T-helper 2 cell treated with Interferon-gamma antibody and Interleukin-4, amounts not matched to agents 5 μg/mL and 100 μg/mL, for 36 hours (primary cell): Measurements from ENCODE around the gene EPB41.
A peak's percentile ranks its signal among the peaks of the same experiment; 100 is the strongest.
"Not testable (repeated sequence)": the region's sequence is repeated elsewhere in the genome, so short reads cannot be mapped to it uniquely, and the experiment has no call there.

Experiments used
- DNase-seq: peaks from one replicate; pipeline ENCODE4 v3.0.0; 2021; ENCODE audit warnings: low spot score
- H3K27ac Mint-ChIP-seq: one replicate; pipeline ENCODE4 v1.8.0; 2021; ENCODE audit warnings: mild to moderate bottlenecking, mixed read lengths
- H3K27me3 Mint-ChIP-seq: one replicate; pipeline ENCODE4 v1.8.0; 2021; ENCODE audit warnings: low read depth, mixed read lengths
- H3K36me3 Mint-ChIP-seq: one replicate; pipeline ENCODE4 v1.8.0; 2021; ENCODE audit warnings: low read depth, mixed read lengths
- H3K4me1 Mint-ChIP-seq: one replicate; pipeline ENCODE4 v1.8.0; 2021; ENCODE audit warnings: low read depth, mixed read lengths
- H3K4me3 Mint-ChIP-seq: one replicate; pipeline ENCODE4 v1.8.0; 2022; ENCODE audit warnings: mild to moderate bottlenecking, moderate library complexity, mixed read lengths
- H3K9me3 Mint-ChIP-seq: one replicate; pipeline ENCODE4 v1.8.0; 2021; ENCODE audit warnings: mixed read lengths

Gene EPB41

GRCh38 chr1:29047142-29047541 is 132.8 kb downstream of the EPB41 start:
- H3K9me3 Mint-ChIP-seq: no peaks in the 10 kb centered on the region
- no peaks in the 10 kb centered on the region for H3K27me3 Mint-ChIP-seq
- H3K36me3 Mint-ChIP-seq: peaks cover 13% of the 10 kb centered on the region

GRCh38 chr1:29050166-29050565 is 135.8 kb downstream of the EPB41 start:
- Mint-ChIP-seq H3K27me3 (no peaks in the 10 kb centered on the region), H3K4me3 (no peak overlapping the region), H3K27ac (no peak overlapping the region), H3K36me3 (peaks cover 8% of the 10 kb centered on the region), H3K9me3 (no peaks in the 10 kb centered on the region), H3K4me1 (no peaks in the 10 kb centered on the region)
- DNase-seq: no peak

More at GRCh38 chr1:29047142-29047541, 132.8 kb downstream of the EPB41 start:
- DNase-seq: no peak
- no peak overlapping the region for H3K4me3 Mint-ChIP-seq
- no peak overlapping the region for H3K27ac Mint-ChIP-seq
- no peaks in the 10 kb centered on the region for H3K4me1 Mint-ChIP-seq

GRCh38 chr1:29052100-29052499 is 137.7 kb downstream of the EPB41 start:
- H3K4me3 Mint-ChIP-seq: no peak overlapping the region
- peaks cover 5% of the 10 kb centered on the region for H3K36me3 Mint-ChIP-seq
- H3K27ac Mint-ChIP-seq: no peak overlapping the region
- H3K9me3 Mint-ChIP-seq: no peaks in the 10 kb centered on the region
- no peaks in the 10 kb centered on the region for H3K27me3 Mint-ChIP-seq
- no peak for DNase-seq
- no peaks in the 10 kb centered on the region for H3K4me1 Mint-ChIP-seq

GRCh38 chr1:29052941-29053340 is 138.6 kb downstream of the EPB41 start:
- no peaks in the 10 kb centered on the region for H3K27me3 Mint-ChIP-seq
- H3K36me3 Mint-ChIP-seq: peaks cover 8% of the 10 kb centered on the region
- no peak overlapping the region for H3K27ac Mint-ChIP-seq
- H3K9me3 Mint-ChIP-seq: no peaks in the 10 kb centered on the region
- H3K4me1 Mint-ChIP-seq: peaks cover 3% of the 10 kb centered on the region
- no peak for DNase-seq
- no peak overlapping the region for H3K4me3 Mint-ChIP-seq

- H3K4me1 Mint-ChIP-seq: peaks cover 6% of the 10 kb centered on the region
- DNase-seq: no peak
- no peaks in the 10 kb centered on the region for H3K9me3 Mint-ChIP-seq
- no peaks in the 10 kb centered on the region for H3K27me3 Mint-ChIP-seq
- no peak overlapping the region for H3K27ac Mint-ChIP-seq
- H3K36me3 Mint-ChIP-seq: peaks cover 10% of the 10 kb centered on the region
- H3K4me3 Mint-ChIP-seq: no peak overlapping the region
These were observed 140.8 kb downstream of the EPB41 start for GRCh38 chr1:29055160-29055559.

- Mint-ChIP-seq H3K4me3 (no peak overlapping the region), H3K36me3 (peaks cover 7% of the 10 kb centered on the region), H3K4me1 (peaks cover 6% of the 10 kb centered on the region), H3K9me3 (no peaks in the 10 kb centered on the region), H3K27me3 (no peaks in the 10 kb centered on the region), H3K27ac (no peak overlapping the region)
- DNase-seq: no peak
These were observed 141.9 kb downstream of the EPB41 start for GRCh38 chr1:29056256-29056655.

GRCh38 chr1:29057700-29058099 is 143.3 kb downstream of the EPB41 start:
- Mint-ChIP-seq H3K9me3 (no peaks in the 10 kb centered on the region), H3K27ac (no peak overlapping the region), H3K4me3 (no peak overlapping the region), H3K4me1 (peaks cover 13% of the 10 kb centered on the region), H3K27me3 (no peaks in the 10 kb centered on the region), H3K36me3 (peaks cover 9% of the 10 kb centered on the region)
- no peak for DNase-seq

- DNase-seq: peak; percentile 23
- Mint-ChIP-seq H3K9me3 (no peaks in the 10 kb centered on the region), H3K4me1 (peaks cover 14% of the 10 kb centered on the region), H3K36me3 (peaks cover 15% of the 10 kb centered on the region), H3K4me3 (no peak overlapping the region), H3K27ac (no peak overlapping the region), H3K27me3 (no peaks in the 10 kb centered on the region)
These were observed 148.0 kb downstream of the EPB41 start for GRCh38 chr1:29062157-29062942.

GRCh38 chr1:29064064-29064463 is 149.7 kb downstream of the EPB41 start:
- peaks cover 17% of the 10 kb centered on the region for H3K36me3 Mint-ChIP-seq
- H3K27me3 Mint-ChIP-seq: no peaks in the 10 kb centered on the region
- H3K9me3 Mint-ChIP-seq: no peaks in the 10 kb centered on the region
- peaks cover 8% of the 10 kb centered on the region for H3K4me1 Mint-ChIP-seq
- no peak for DNase-seq
- no peak overlapping the region for H3K4me3 Mint-ChIP-seq
- H3K27ac Mint-ChIP-seq: no peak overlapping the region

- Mint-ChIP-seq H3K27ac (no peak overlapping the region), H3K9me3 (no peaks in the 10 kb centered on the region), H3K4me1 (no peaks in the 10 kb centered on the region)
These were observed 162.8 kb downstream of the EPB41 start for GRCh38 chr1:29077155-29077554.

GRCh38 chr1:29079916-29080629 is 165.7 kb downstream of the EPB41 start:
- not testable (repeated sequence) for H3K9me3 Mint-ChIP-seq, H3K27me3 Mint-ChIP-seq, H3K36me3 Mint-ChIP-seq, H3K4me3 Mint-ChIP-seq, H3K4me1 Mint-ChIP-seq, DNase-seq, H3K27ac Mint-ChIP-seq

More at GRCh38 chr1:29077155-29077554, 162.8 kb downstream of the EPB41 start:
- Mint-ChIP-seq H3K4me3 (no peak overlapping the region), H3K36me3 (peaks cover 3% of the 10 kb centered on the region), H3K27me3 (no peaks in the 10 kb centered on the region)
- DNase-seq: no peak

- H3K27ac Mint-ChIP-seq: no peak overlapping the region
- no peaks in the 10 kb centered on the region for H3K9me3 Mint-ChIP-seq
- H3K27me3 Mint-ChIP-seq: no peaks in the 10 kb centered on the region
- H3K36me3 Mint-ChIP-seq: peaks cover 5% of the 10 kb centered on the region
- DNase-seq: no peak
- no peaks in the 10 kb centered on the region for H3K4me1 Mint-ChIP-seq
- no peak overlapping the region for H3K4me3 Mint-ChIP-seq
These were observed 166.8 kb downstream of the EPB41 start for GRCh38 chr1:29081201-29081600.

GRCh38 chr1:29082519-29082918 is 168.2 kb downstream of the EPB41 start:
- H3K9me3 Mint-ChIP-seq: no peaks in the 10 kb centered on the region
- H3K4me3 Mint-ChIP-seq: no peak overlapping the region
- no peak for DNase-seq
- no peaks in the 10 kb centered on the region for H3K4me1 Mint-ChIP-seq
- no peak overlapping the region for H3K27ac Mint-ChIP-seq
- H3K36me3 Mint-ChIP-seq: peaks cover 4% of the 10 kb centered on the region
- no peaks in the 10 kb centered on the region for H3K27me3 Mint-ChIP-seq

GRCh38 chr1:29083317-29084195 is 169.2 kb downstream of the EPB41 start:
- Mint-ChIP-seq H3K4me1 (no peaks in the 10 kb centered on the region), H3K4me3 (no peak overlapping the region), H3K9me3 (no peaks in the 10 kb centered on the region), H3K36me3 (peaks cover 5% of the 10 kb centered on the region), H3K27ac (no peak overlapping the region), H3K27me3 (no peaks in the 10 kb centered on the region)
- no peak for DNase-seq
